NCI-H510A (cell line): ENCODE measurements around the gene USF2.
"Not testable (repeated sequence)": the region's sequence is repeated elsewhere in the genome, so short reads cannot be mapped to it uniquely, and the experiment has no call there.

ENCODE experiments used
- DNase-seq: peaks from one replicate; lab custom pipeline; 2025; lab: John Stamatoyannopoulos, UW

USF2 gene

GRCh38 chr19:35284153-35285094, 15.7 kb downstream of the USF2 start:
- no peak for DNase-seq

GRCh38 chr19:35285095-35285449, 16.3 kb downstream of the USF2 start:
- no peak for DNase-seq

- not testable (repeated sequence) for DNase-seq
Measured at GRCh38 chr19:35285465-35285864, 16.7 kb downstream of the USF2 start.

GRCh38 chr19:35286101-35286500, 17.3 kb downstream of the USF2 start:
- not testable (repeated sequence) for DNase-seq

GRCh38 chr19:35287713-35288112, 19.0 kb downstream of the USF2 start:
- no peak for DNase-seq

- no peak for DNase-seq
Measured at GRCh38 chr19:35288331-35288730, 19.6 kb downstream of the USF2 start.

- DNase-seq = no peak
Measured at GRCh38 chr19:35288906-35289305, 20.1 kb downstream of the USF2 start.

GRCh38 chr19:35290381-35291127, 21.8 kb downstream of the USF2 start:
- DNase-seq = no peak

- no peak for DNase-seq
Measured at GRCh38 chr19:35291259-35291658, 22.5 kb downstream of the USF2 start.

- no peak for DNase-seq
Measured at GRCh38 chr19:35291916-35292315, 23.2 kb downstream of the USF2 start, which contains the start of gene MAG. Gene MAG (plus strand): TSS chr19:35292161. CDS start chr19:35295409, 3,248 bp downstream.

- DNase-seq = no peak
Measured at GRCh38 chr19:35292421-35293362, 23.9 kb downstream of the USF2 start.

GRCh38 chr19:35293363-35293739, 24.6 kb downstream of the USF2 start:
- DNase-seq = no peak

GRCh38 chr19:35293808-35294207, 25.0 kb downstream of the USF2 start:
- no peak for DNase-seq

- DNase-seq = no peak
Measured at GRCh38 chr19:35294328-35294727, 25.6 kb downstream of the USF2 start.

- DNase-seq = no peak
Measured at GRCh38 chr19:35294859-35295791, 26.4 kb downstream of the USF2 start.

GRCh38 chr19:35295792-35296462, 27.2 kb downstream of the USF2 start:
- DNase-seq = no peak

- DNase-seq = no peak
Measured at GRCh38 chr19:35296644-35297514, 28.1 kb downstream of the USF2 start.

- no peak for DNase-seq
Measured at GRCh38 chr19:35297515-35297848, 28.7 kb downstream of the USF2 start.

GRCh38 chr19:35297922-35298321, 29.2 kb downstream of the USF2 start:
- DNase-seq = no peak
